ENCODE results near the gene SFXN5.

Gene SFXN5

GRCh38 chr2:72947952-72948830, 123.3 kb downstream of the SFXN5 start:
- TF ChIP-seq CTCF (IDR thresholded peaks at IDR 0.05; ENCODE audit: low read depth, low read length): no peak
- no peak for DNase-seq (ENCODE audit: extremely low read depth, low read depth)

GRCh38 chr2:72946466-72946865, 125.0 kb downstream of the SFXN5 start:
- TF ChIP-seq CTCF (IDR thresholded peaks at IDR 0.05; ENCODE audit: low read depth, low read length): no peak
- DNase-seq (ENCODE audit: extremely low read depth, low read depth): no peak

DNA sequence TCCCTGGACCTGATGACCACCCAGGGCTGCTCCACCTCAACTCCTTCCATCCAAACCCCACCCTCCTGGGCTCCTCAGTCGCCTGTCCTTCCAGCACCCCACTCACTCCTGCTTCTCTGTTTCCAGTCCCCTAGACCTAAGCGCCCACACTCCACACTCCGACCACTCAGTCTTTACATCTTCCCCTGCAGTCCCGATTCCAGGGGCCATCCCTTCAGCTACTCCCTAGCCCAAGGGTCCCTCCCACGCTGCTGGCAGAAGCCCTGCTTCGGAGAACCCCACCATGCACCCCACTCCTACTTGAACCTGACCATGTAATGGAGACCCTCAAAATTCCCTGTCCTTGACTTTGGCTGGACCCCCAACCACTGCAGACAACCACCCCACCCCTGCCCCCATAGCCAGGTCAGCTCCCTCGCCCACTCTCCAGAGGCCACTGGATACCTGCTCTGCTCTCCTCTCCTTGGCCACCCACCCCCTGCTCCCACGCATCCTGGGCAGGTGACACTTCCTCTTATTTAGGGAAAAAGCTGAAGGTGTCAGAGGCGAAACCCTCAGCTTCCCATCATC, 126.0 kb downstream of the SFXN5 start:
- no peak for DNase-seq (ENCODE audit: extremely low read depth, low read depth)
- no peak for TF ChIP-seq CTCF (IDR thresholded peaks at IDR 0.05; ENCODE audit: low read depth, low read length)

DNA sequence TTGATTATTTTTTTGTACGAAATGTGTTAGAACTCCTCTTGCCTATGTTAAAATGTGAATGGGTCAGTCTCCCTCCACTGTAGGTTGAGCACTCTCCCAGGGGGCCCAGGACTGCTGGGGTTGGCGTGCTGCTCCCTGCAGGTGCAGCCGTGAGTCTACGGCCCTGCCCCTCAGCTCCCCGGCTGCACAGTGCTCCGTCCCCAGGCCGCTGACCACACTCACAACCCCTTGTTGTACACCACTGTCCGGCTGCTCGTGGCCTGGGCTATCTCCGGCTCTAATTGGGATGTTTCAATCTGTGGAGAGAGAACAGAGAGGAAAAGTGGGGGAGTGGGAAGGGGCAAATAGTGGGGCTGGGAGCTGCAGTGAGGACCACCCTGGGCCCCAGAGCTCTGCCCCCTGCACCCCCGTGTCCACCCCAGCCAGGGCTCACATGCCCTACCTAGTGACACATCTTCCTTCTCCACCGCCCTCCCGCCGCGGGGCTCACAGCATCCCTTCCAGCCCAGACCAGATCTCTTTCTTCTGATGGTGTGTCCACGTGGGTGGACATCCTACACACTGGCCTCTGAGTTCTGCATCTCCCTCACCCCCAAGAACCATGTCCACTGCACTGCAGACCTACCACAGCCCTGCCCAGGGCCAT, 126.6 kb downstream of the SFXN5 start:
- TF ChIP-seq CTCF (IDR thresholded peaks at IDR 0.05; ENCODE audit: low read depth, low read length): no peak
- DNase-seq (ENCODE audit: extremely low read depth, low read depth): no peak

DNA sequence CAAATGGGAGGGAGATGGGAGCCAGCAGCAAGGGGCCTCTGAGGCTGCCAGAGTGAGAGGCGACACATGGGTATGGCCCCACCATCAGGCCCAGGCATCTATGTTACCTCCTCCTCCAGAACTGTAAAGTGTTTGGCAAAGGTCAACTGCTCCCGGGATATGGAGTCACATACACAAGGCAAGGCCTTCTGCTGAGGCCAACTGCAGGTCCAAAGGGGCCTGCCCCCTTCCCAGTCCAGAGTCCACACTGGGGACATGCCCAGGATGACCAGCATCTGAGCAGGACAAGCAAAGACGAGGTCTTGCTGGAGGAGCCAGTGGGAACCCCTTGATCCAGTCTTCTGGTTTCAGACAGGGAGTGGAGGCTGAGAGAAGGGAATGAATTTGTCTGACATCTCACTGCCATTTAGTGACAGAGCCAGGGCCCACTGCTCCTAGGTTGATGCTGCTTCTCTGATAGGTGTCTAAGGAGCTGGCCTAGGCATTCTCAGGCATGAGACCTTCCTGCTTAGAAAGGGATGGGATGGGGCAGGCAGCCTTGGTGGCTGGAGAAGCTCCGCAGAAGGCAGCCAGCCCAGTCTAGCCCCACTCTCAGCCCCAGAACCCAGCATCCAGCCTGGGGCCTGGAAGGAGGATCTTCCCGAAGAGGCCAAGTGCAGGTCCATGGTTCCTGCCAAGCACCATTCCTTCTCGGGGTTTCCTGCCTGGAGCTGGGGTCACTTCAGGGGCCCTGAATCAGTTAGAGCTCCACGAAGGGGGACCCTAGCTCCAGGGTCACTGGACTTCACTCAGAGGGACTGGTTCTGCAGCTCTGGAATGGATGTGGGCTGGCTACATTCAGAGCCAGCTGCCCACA, 127.7 kb downstream of the SFXN5 start:
- TF ChIP-seq CTCF (IDR thresholded peaks at IDR 0.05; ENCODE audit: low read depth, low read length): no peak
- no peak for DNase-seq (ENCODE audit: extremely low read depth, low read depth)

- no peak for DNase-seq (ENCODE audit: extremely low read depth, low read depth)
- TF ChIP-seq CTCF (IDR thresholded peaks at IDR 0.05; ENCODE audit: low read depth, low read length): no peak
These were observed 128.6 kb downstream of the SFXN5 start for GRCh38 chr2:72942881-72943418.

All from AG09319 (cell line).